NB4 (cell line): ENCODE results near the gene LRRC61.

ENCODE experiments used
- MYC ChIP-seq: IDR thresholded peaks from 2 replicates; pipeline ENCODE4 v1.6.1; 2011; ENCODE audit warnings: low read depth, low read length
- POLR2A ChIP-seq: IDR thresholded peaks from 2 replicates; pipeline ENCODE4 v1.6.1; 2011; ENCODE audit warnings: mild to moderate bottlenecking; ENCODE audit not compliant: insufficient read length; ENCODE audit errors: extremely low read depth
- TF ChIP-seq, protein P1 (sequence below): IDR thresholded peaks from one replicate; pipeline ENCODE4 v1.5.1; 2012; ENCODE audit warnings: low read depth, low read length
- TF ChIP-seq, protein P2 (sequence below): IDR thresholded peaks from 2 replicates; pipeline ENCODE4 v1.6.1; 2011; ENCODE audit warnings: low read depth, low read length

DNA sequence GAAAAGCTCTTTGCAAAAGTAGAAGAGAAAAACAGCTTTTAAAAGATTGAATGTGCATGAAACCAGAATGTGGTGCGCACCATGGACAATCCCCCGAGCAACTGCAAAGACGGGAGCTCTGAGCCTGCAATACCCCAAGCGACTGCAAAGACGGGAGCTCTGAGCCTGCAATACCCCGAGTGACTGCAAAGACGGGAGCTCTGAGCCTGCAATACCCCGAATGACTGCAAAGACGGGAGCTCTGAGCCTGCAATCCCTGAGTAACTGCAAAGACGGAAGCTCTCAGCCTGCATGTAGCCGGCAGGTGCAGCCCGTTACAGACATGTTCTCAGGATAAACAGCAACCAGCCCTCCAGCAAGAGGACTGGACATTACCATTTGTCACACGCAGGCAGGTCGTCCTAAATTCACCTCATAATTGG is 62.2 kb downstream of the LRRC61 start:
- TF ChIP-seq, protein P1, sequence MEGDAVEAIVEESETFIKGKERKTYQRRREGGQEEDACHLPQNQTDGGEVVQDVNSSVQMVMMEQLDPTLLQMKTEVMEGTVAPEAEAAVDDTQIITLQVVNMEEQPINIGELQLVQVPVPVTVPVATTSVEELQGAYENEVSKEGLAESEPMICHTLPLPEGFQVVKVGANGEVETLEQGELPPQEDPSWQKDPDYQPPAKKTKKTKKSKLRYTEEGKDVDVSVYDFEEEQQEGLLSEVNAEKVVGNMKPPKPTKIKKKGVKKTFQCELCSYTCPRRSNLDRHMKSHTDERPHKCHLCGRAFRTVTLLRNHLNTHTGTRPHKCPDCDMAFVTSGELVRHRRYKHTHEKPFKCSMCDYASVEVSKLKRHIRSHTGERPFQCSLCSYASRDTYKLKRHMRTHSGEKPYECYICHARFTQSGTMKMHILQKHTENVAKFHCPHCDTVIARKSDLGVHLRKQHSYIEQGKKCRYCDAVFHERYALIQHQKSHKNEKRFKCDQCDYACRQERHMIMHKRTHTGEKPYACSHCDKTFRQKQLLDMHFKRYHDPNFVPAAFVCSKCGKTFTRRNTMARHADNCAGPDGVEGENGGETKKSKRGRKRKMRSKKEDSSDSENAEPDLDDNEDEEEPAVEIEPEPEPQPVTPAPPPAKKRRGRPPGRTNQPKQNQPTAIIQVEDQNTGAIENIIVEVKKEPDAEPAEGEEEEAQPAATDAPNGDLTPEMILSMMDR, result no peak
- TF ChIP-seq, protein P2, sequence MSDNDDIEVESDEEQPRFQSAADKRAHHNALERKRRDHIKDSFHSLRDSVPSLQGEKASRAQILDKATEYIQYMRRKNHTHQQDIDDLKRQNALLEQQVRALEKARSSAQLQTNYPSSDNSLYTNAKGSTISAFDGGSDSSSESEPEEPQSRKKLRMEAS, result no peak
- TF ChIP-seq MYC (no peak), POLR2A (no peak)
